Neuronal stem cell (in vitro differentiated cells): ENCODE measurements around the gene CYP2C9.
A peak's percentile ranks its signal among the peaks of the same experiment; 100 is the strongest.

Experiments used
- DNase-seq: peaks from one replicate; pipeline ENCODE4 v3.0.0-alpha.2; 2013; ENCODE audit warnings: low spot score
- H2AFZ ChIP-seq: one replicate; pipeline ENCODE4 v1.6.1; 2013; ENCODE audit warnings: mild to moderate bottlenecking, low read length, inconsistent platforms
- H2AK5ac ChIP-seq: 2 replicates; pipeline ENCODE4 v1.6.1; 2013; ENCODE audit warnings: low read depth, mild to moderate bottlenecking, inconsistent platforms, low read length, moderate library complexity, mixed read lengths
- H2BK120ac ChIP-seq: 2 replicates; pipeline ENCODE4 v1.6.1; 2013; ENCODE audit warnings: low read depth, mild to moderate bottlenecking, inconsistent platforms, low read length, moderate library complexity, mixed read lengths
- H2BK12ac ChIP-seq: one replicate; pipeline ENCODE4 v1.6.1; 2013; ENCODE audit warnings: low read length, inconsistent platforms
- H2BK15ac ChIP-seq: 2 replicates; pipeline ENCODE4 v1.6.1; 2013; ENCODE audit warnings: mild to moderate bottlenecking, low read length, inconsistent platforms, mixed read lengths
- H2BK5ac ChIP-seq: one replicate; pipeline ENCODE4 v1.6.1; 2013; ENCODE audit warnings: inconsistent platforms, mild to moderate bottlenecking, low read length, moderate library complexity
- H3K14ac ChIP-seq: one replicate; pipeline ENCODE4 v1.6.1; 2013; ENCODE audit warnings: low read length, inconsistent platforms
- H3K18ac ChIP-seq: 2 replicates; pipeline ENCODE4 v1.6.1; 2013; ENCODE audit warnings: low read length, inconsistent platforms
- H3K23ac ChIP-seq: 2 replicates; pipeline ENCODE4 v1.6.1; 2013; ENCODE audit warnings: low read depth, mild to moderate bottlenecking, mixed read lengths, low read length, inconsistent platforms; ENCODE audit not compliant: poor library complexity
- H3K27ac ChIP-seq: replicated peaks from 3 replicates; pipeline ENCODE4 v1.5.1; 2013; ENCODE audit warnings: low read length, inconsistent platforms
- H3K27me3 ChIP-seq, 3 experiments: 2 replicates each; pipeline ENCODE4 v1.6.1; 2013; ENCODE audit warnings: low read length in 3 of 3, mild to moderate bottlenecking in 2 of 3, inconsistent platforms in 1 of 3, low read depth in 1 of 3, mixed read lengths in 1 of 3, moderate library complexity in 1 of 3; ENCODE audit not compliant: control insufficient read depth in 3 of 3, insufficient read depth in 3 of 3
- H3K36me3 ChIP-seq, 2 donors: replicated peaks in 1 of 2; 2 replicates each; pipeline ENCODE4 v1.6.1; 2013; ENCODE audit warnings: low read length in 2 of 2; ENCODE audit not compliant: control insufficient read depth in 2 of 2, insufficient read depth in 2 of 2
- H3K4ac ChIP-seq: 2 replicates; pipeline ENCODE4 v1.6.1; 2013; ENCODE audit warnings: inconsistent platforms, mild to moderate bottlenecking, low read length, moderate library complexity
- H3K4me1 ChIP-seq, 2 donors: 1 replicate in 1 of 2; 2 replicates in 1 of 2; pipeline ENCODE4 v1.6.1; 2013; ENCODE audit warnings: low read length in 2 of 2, low read depth in 1 of 2; ENCODE audit not compliant: control insufficient read depth in 2 of 2, insufficient read depth in 1 of 2
- H3K4me2 ChIP-seq: one replicate; pipeline ENCODE4 v1.6.1; 2013; ENCODE audit warnings: mild to moderate bottlenecking, low read length, inconsistent platforms; ENCODE audit not compliant: insufficient read depth, poor library complexity, severe bottlenecking
- H3K4me3 ChIP-seq, 2 donors: 2 replicates each; pipeline ENCODE4 v1.5.1; 2013; ENCODE audit warnings: low read length in 2 of 2, mild to moderate bottlenecking in 2 of 2, inconsistent platforms in 1 of 2, moderate library complexity in 1 of 2
- H3K79me1 ChIP-seq: one replicate; pipeline ENCODE4 v1.6.1; 2013; ENCODE audit warnings: low read depth, mild to moderate bottlenecking, inconsistent platforms, low read length, moderate library complexity
- H3K9ac ChIP-seq: one replicate; pipeline ENCODE4 v1.6.1; 2013; ENCODE audit warnings: mild to moderate bottlenecking, low read depth, low read length, inconsistent platforms; ENCODE audit not compliant: poor library complexity
- H3K9me3 ChIP-seq, 2 donors: replicated peaks in 1 of 2; 2 replicates each; pipeline versions ENCODE3 to v1.6.1; 2013; ENCODE audit warnings: low read length in 2 of 2, mild to moderate bottlenecking in 2 of 2, inconsistent platforms in 1 of 2, low read depth in 1 of 2, mixed read lengths in 1 of 2, moderate library complexity in 1 of 2; ENCODE audit not compliant: control insufficient read depth in 2 of 2, insufficient read depth in 1 of 2
- H4K8ac ChIP-seq: one replicate; pipeline ENCODE4 v1.6.1; 2013; ENCODE audit warnings: low read depth, mild to moderate bottlenecking, inconsistent platforms, low read length, moderate library complexity
- H4K91ac ChIP-seq: one replicate; pipeline ENCODE4 v1.6.1; 2013; ENCODE audit warnings: low read length, low read depth, mild to moderate bottlenecking, inconsistent platforms; ENCODE audit not compliant: poor library complexity
- WGBS, 2 donors: extraction: QIAGEN DNeasy Blood & Tissue Kit; methylation state at CpG; one replicate each; pipeline ENCODE4 v1.1.7; 2013; ENCODE audit warnings: missing lambda C conversion rate in 2 of 2, mixed read lengths in 1 of 2; ENCODE audit not compliant: insufficient read length in 2 of 2, insufficient replicate concordance in 1 of 2; ENCODE audit errors: extremely low coverage in 2 of 2; 5-methylcytosine and 5-hydroxymethylcytosine counted together

Gene CYP2C9

GRCh38 chr10:94983555-94983954 lies 45.1 kb downstream of the CYP2C9 start:
- peak; percentile 5 for DNase-seq

GRCh38 chr10:94989192-94989591 lies 50.7 kb downstream of the CYP2C9 start:
- no peak overlapping the region for H2BK15ac ChIP-seq
- H3K9me3 ChIP-seq = peaks cover 0 to 3% of the 10 kb centered on the region in 2 donors
- H2BK5ac ChIP-seq = no peak overlapping the region
- H2BK12ac ChIP-seq = no peak overlapping the region
- H3K18ac ChIP-seq = no peak overlapping the region
- H3K4ac ChIP-seq = no peak overlapping the region
- DNase-seq = no peak
- H3K79me1 ChIP-seq = no peaks in the 10 kb centered on the region
- H3K4me2 ChIP-seq = no peak overlapping the region
- H3K36me3 ChIP-seq = no peaks in the 10 kb centered on the region
- no peak overlapping the region for H3K9ac ChIP-seq
- no peak overlapping the region for H2AFZ ChIP-seq
- H3K14ac ChIP-seq = no peak overlapping the region
- H4K91ac ChIP-seq = no peak overlapping the region
- H2BK120ac ChIP-seq = no peak overlapping the region
- H2AK5ac ChIP-seq = no peak overlapping the region
- H4K8ac ChIP-seq = no peak overlapping the region
- no peak overlapping the region for H3K23ac ChIP-seq
- H3K4me1 ChIP-seq = no peaks in the 10 kb centered on the region
- H3K27me3 ChIP-seq = no peaks in the 10 kb centered on the region
- H3K27ac ChIP-seq = no peak overlapping the region
- no peak overlapping the region for H3K4me3 ChIP-seq

More at GRCh38 chr10:94983555-94983954, 45.1 kb downstream of the CYP2C9 start:
- Histone ChIP-seq H3K14ac (no peak overlapping the region), H2BK15ac (no peak overlapping the region), H2BK120ac (no peak overlapping the region), H2AFZ (no peak overlapping the region), H3K9ac (no peak overlapping the region), H3K36me3 (no peaks in the 10 kb centered on the region), H3K4me2 (no peak overlapping the region), H2BK5ac (no peak overlapping the region), H3K9me3 (no peaks in the 10 kb centered on the region), H3K18ac (no peak overlapping the region), H2AK5ac (no peak overlapping the region), H4K8ac (no peak overlapping the region), H3K4me3 (no peak overlapping the region), H4K91ac (no peak overlapping the region), H2BK12ac (no peak overlapping the region), H3K27me3 (no peaks in the 10 kb centered on the region), H3K4ac (no peak overlapping the region), H3K4me1 (no peaks in the 10 kb centered on the region), H3K27ac (no peak overlapping the region), H3K23ac (no peak overlapping the region), H3K79me1 (no peaks in the 10 kb centered on the region)
- no CpG with 5 or more reads among the region's 4 CpGs for WGBS, 2 donors

- no peak overlapping the region for H4K91ac ChIP-seq
- H2BK120ac ChIP-seq = no peak overlapping the region
- no peak overlapping the region for H3K27ac ChIP-seq
- no peaks in the 10 kb centered on the region for H3K79me1 ChIP-seq
- H3K9me3 ChIP-seq = peaks cover 0 to 3% of the 10 kb centered on the region in 2 donors
- H3K4ac ChIP-seq = no peak overlapping the region
- H3K4me1 ChIP-seq = no peaks in the 10 kb centered on the region
- no peak overlapping the region for H3K18ac ChIP-seq
- no peaks in the 10 kb centered on the region for H3K36me3 ChIP-seq
- H4K8ac ChIP-seq = no peak overlapping the region
- WGBS, 2 donors = no CpG with 5 or more reads among the region's 1 CpG
- H2BK5ac ChIP-seq = no peak overlapping the region
- no peak overlapping the region for H2AFZ ChIP-seq
- no peaks in the 10 kb centered on the region for H3K27me3 ChIP-seq
- DNase-seq = no peak
- H2BK12ac ChIP-seq = no peak overlapping the region
- no peak overlapping the region for H3K23ac ChIP-seq
- no peak overlapping the region for H3K9ac ChIP-seq
- H2BK15ac ChIP-seq = no peak overlapping the region
- no peak overlapping the region for H2AK5ac ChIP-seq
- H3K4me3 ChIP-seq = no peak overlapping the region
- no peak overlapping the region for H3K14ac ChIP-seq
- no peak overlapping the region for H3K4me2 ChIP-seq
These were observed 52.9 kb downstream of the CYP2C9 start for GRCh38 chr10:94991243-94991888.

- no CpG with 5 or more reads among the region's 4 CpGs for WGBS, 2 donors
These were observed 54.4 kb downstream of the CYP2C9 start for GRCh38 chr10:94992811-94993210.

More at GRCh38 chr10:94992811-94993210, 54.4 kb downstream of the CYP2C9 start:
- no peak overlapping the region for H2AK5ac ChIP-seq
- H3K4ac ChIP-seq = no peak overlapping the region
- H3K23ac ChIP-seq = no peak overlapping the region
- H2AFZ ChIP-seq = no peak overlapping the region
- no peak overlapping the region for H3K14ac ChIP-seq
- H2BK120ac ChIP-seq = no peak overlapping the region
- H2BK15ac ChIP-seq = no peak overlapping the region
- no peak overlapping the region for H2BK5ac ChIP-seq
- H4K8ac ChIP-seq = no peak overlapping the region
- no peak overlapping the region for H3K18ac ChIP-seq
- H3K9me3 ChIP-seq = peaks cover 0 to 3% of the 10 kb centered on the region in 2 donors
- H3K27me3 ChIP-seq = no peaks in the 10 kb centered on the region
- DNase-seq = no peak
- H3K4me1 ChIP-seq = peaks cover 0 to 3% of the 10 kb centered on the region in 2 donors
- H3K79me1 ChIP-seq = no peaks in the 10 kb centered on the region
- no peak overlapping the region for H4K91ac ChIP-seq
- no peak overlapping the region for H3K9ac ChIP-seq
- H3K4me3 ChIP-seq = no peak overlapping the region
- H3K27ac ChIP-seq = no peak overlapping the region
- no peaks in the 10 kb centered on the region for H3K36me3 ChIP-seq
- H2BK12ac ChIP-seq = no peak overlapping the region
- no peak overlapping the region for H3K4me2 ChIP-seq
